GM12892 (cell line): Measurements from ENCODE around the gene PKN2.

Experiments
- POLR2A ChIP-seq: IDR thresholded peaks from 2 replicates; pipeline ENCODE4 v1.6.1; 2011; ENCODE audit warnings: low read depth, low read length, control low read depth
- POLR2AphosphoS5 ChIP-seq: IDR thresholded peaks from 2 replicates; pipeline ENCODE4 v1.6.1; 2011; ENCODE audit warnings: low read depth, low read length, control low read depth
- TAF1 ChIP-seq: IDR thresholded peaks from 2 replicates; pipeline ENCODE4 v1.6.1; 2011; ENCODE audit warnings: low read depth, mild to moderate bottlenecking, control low read depth, low read length, borderline replicate concordance

DNA sequence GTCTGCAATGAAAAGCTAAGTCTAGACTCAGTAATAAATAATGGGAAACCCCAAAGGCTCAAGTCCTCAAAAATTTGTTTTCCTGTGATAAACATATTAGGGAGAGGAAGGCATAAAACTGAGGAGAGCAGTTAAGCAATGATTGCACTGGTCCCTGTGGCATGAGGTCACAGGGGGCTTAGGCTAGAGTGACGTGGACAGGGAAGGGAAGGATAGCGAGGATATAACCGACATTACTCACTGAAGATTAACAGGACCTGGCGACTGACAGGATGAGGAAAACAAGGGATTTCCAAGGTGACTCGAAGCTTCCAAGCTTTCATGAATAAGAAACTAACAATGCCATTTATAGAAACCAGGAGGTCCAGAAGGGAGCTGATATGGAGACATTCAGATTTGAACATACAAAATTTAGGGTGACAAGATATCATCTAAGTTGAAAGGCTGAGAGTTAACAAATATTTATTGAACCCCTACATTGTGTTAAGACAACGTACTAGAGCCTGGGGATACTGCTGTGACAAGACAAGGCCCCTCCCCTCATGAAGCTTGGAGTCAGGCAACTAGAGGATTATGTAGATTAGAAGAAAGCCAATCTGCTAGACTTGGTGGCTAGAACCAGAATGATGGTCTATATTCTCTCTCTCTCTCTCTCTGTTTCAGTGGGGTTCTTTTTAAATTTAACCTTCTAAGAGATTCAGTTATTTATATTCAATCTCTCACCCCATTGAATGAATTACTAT lies 33.2 kb upstream of the PKN2 start:
- TF ChIP-seq POLR2AphosphoS5 (no peak), TAF1 (no peak), POLR2A (no peak)
